Heart left ventricle (tissue), 16 donors: Measurements from ENCODE around the gene SLC25A4. TPM values are rescaled to one million over a fixed set of nuclear protein-coding genes. Genes with fewer than 3 reads are reported as not detected.

Source experiments
- ATAC-seq, 4 donors: fragments of 200-7000 bp; cut with Tn5 transposase; one replicate each; pipeline ENCODE4 v1.9.1; 2020 to 2022; ENCODE audit warnings: moderate library complexity in 4 of 4, mild to moderate bottlenecking in 3 of 4, moderate number of reproducible peaks in 1 of 4
- DNase-seq, 5 donors: peaks; one replicate each; pipeline ENCODE4 v3.0.0-alpha.2; 2020
- H3K27ac ChIP-seq, 12 donors: fragments of 200-600 bp; sonication (generic) in 4 of 12; one replicate each; pipeline versions ENCODE4 v1.5.0 to v1.8.0; 2016 to 2022; ENCODE audit warnings: mild to moderate bottlenecking in 2 of 12
- H3K27me3 ChIP-seq, 9 donors: fragments of 200-600 bp; sonication (generic) in 2 of 9; one replicate each; pipeline versions ENCODE4 v1.5.1 to v1.8.0; 2016 to 2022; ENCODE audit warnings: mild to moderate bottlenecking in 3 of 9
- H3K36me3 ChIP-seq, 9 donors: fragments of 200-600 bp; sonication (generic) in 2 of 9; one replicate each; pipeline versions ENCODE4 v1.5.0 to v1.8.0; 2018 to 2022; ENCODE audit warnings: mild to moderate bottlenecking in 2 of 9
- H3K4me1 ChIP-seq, 12 donors: fragments of 200-600 bp; sonication (generic) in 4 of 12; one replicate each; pipeline versions ENCODE4 v1.5.0 to v1.8.0; 2016 to 2022; ENCODE audit warnings: mild to moderate bottlenecking in 3 of 12
- H3K4me3 ChIP-seq, 12 donors: fragments of 200-600 bp; sonication (generic) in 4 of 12; one replicate each; pipeline versions ENCODE4 v1.5.0 to v1.8.0; 2017 to 2022; ENCODE audit warnings: mild to moderate bottlenecking in 9 of 12, moderate library complexity in 4 of 12
- H3K9me3 ChIP-seq, 12 donors: fragments of 200-600 bp; sonication (generic) in 4 of 12; one replicate each; pipeline versions ENCODE4 v1.5.0 to v1.8.0; 2016 to 2022; ENCODE audit warnings: mild to moderate bottlenecking in 1 of 12
- CTCF ChIP-seq, 12 donors: fragments of 200-600 bp; sonication (generic) in 4 of 12; IDR thresholded peaks; one replicate each; pipeline versions ENCODE4 v1.5.0 to v1.8.0; 2018 to 2022; ENCODE audit warnings: antibody characterized with exemption in 12 of 12, mild to moderate bottlenecking in 5 of 12
- POLR2A ChIP-seq, 2 donors: fragments of 450-650 bp; IDR thresholded peaks; one replicate each; pipeline ENCODE4 v1.6.1; 2017; ENCODE audit warnings: antibody characterized with exemption in 2 of 2, mild to moderate bottlenecking in 2 of 2, moderate library complexity in 2 of 2
- WGBS, 4 donors: extraction: QIAGEN DNeasy Blood & Tissue Kit in 2 of 4; methylation state at CpG; one replicate each; pipeline versions ENCODE4 v1.1.5 to v1.1.7; 2013 to 2018; 5-methylcytosine and 5-hydroxymethylcytosine counted together
- intact Hi-C, 10 donors: fragments of 100-400 bp; cut with DNase I; formaldehyde crosslinking; loops; one replicate each; pipeline versions ENCODE4 v1.11.1 to v1.14.2; 2022
- polyA plus RNA-seq, 2 donors: library from polyadenylated mRNA; stranded (reverse); fragments of 200-250 nt; gene quantifications; one replicate each; pipeline ENCODE4 v1.2.3, GENCODE V29; 2013
- total RNA-seq, 9 donors: library from RNA; depleted of rRNA in 2 of 9; stranded (reverse); fragments of >200 nt in 2 of 9; fragmentation: NEBNext Ultra II Directional in 3 of 9; extraction: Animal tissue kit (Norgen Biotek cat#: 25700) in 3 of 9; gene quantifications; one replicate each; pipeline versions ENCODE4 v1.1.0 to v1.2.4, GENCODE V29; 2016 to 2023
- donor health status: ischemic (EF 13 %, LVEDD 7.1; RV severe dilation, severe dysfunction).
- donor health status: healthy with polysubstance abuse.
- donor health status: DM: no; HTN: yes; CAD: no.
- donor health status: DM: no; HTN: no; CAD: no.
- donor health status: ischemic (EF 25% LVEDD 6.9; RV normal size, moderate dysfunction).
- donor health status: ischemic (EF 25% LVEDD 5.7; RV mildly dilated, moderate dysfunction).
- donor health status: healthy.
- donor health status: DM: yes; HTN: yes; CAD: no.
- donor health status: ischemic (EF 35%, LVEDD 5.7; RV mildly dilated, moderate dysfunction).
- donor health status: nonischemic (EF 11% LVEDD 7.7; RV severe dilation, severe dysfunction).
- donor health status: DM: yes; HTN: yes; CAD: no.
- donor health status: PGD.
- donor health status: ischemic (EF 29% LVEDD 5.4; RV normal size, mild dysfunction).
- donor health status: nonischemic (EF 23%, LVEDD 6.1; RV moderate dilation, normal function).

The SLC25A4 gene
- total and polyA plus RNA-seq, 11 donors: 878 to 2,214 (median 1,482) TPM

GRCh38 chr4:185145572-185145971, 2.5 kb downstream of the SLC25A4 start:
- peak overlapping the region; percentile 43 to 89 (median 74) for H3K4me3 ChIP-seq
- WGBS, 4 donors: 33 to 69% (median 49%) methylated on average over 10 to 13 of the region's 13 CpGs
- peak overlapping the region; percentile 77 to 97 (median 88) for H3K27ac ChIP-seq
- peak; percentile 69 to 87 (median 81) for DNase-seq
- H3K36me3 ChIP-seq: peaks cover 0 to 46% (median 20%) of the 10 kb centered on the region in 9 donors
- H3K27me3 ChIP-seq: peaks cover 0 to 15% (median 0%) of the 10 kb centered on the region in 9 donors
- peaks cover 0 to 53% (median 22%) of the 10 kb centered on the region in 12 donors for H3K4me1 ChIP-seq
- intact Hi-C loops: loop anchor here in 4 of 10 donors (5.0 to 10.0 kb wide), 2 partner anchors 37 to 321 kb away; partner anchors contain the start of gene ACSL1 (in 2 of the 4)
- no peak for TF ChIP-seq CTCF (IDR thresholded peaks at IDR 0.05)
- peak in 1 of 2 donors; percentile 53 for TF ChIP-seq POLR2A (IDR thresholded peaks at IDR 0.05)
- ATAC-seq: peak; percentile 25 to 59 (median 30)
- H3K9me3 ChIP-seq: no peaks in the 10 kb centered on the region

GRCh38 chr4:185149392-185149791, 6.3 kb downstream of the SLC25A4 start:
- WGBS, 4 donors: 54 to 80% (median 65%) methylated on average over 12 of the region's 12 CpGs
- H3K4me1 ChIP-seq: peaks cover 0 to 33% (median 10%) of the 10 kb centered on the region in 12 donors
- ATAC-seq (peak; percentile 15 to 44 (median 25)), DNase-seq (no peak)
- no peak for TF ChIP-seq CTCF (IDR thresholded peaks at IDR 0.05)
- no peak for TF ChIP-seq POLR2A (IDR thresholded peaks at IDR 0.05)
- no peak overlapping the region for H3K4me3 ChIP-seq
- peaks cover 0 to 55% (median 20%) of the 10 kb centered on the region in 9 donors for H3K36me3 ChIP-seq
- H3K9me3 ChIP-seq: no peaks in the 10 kb centered on the region
- intact Hi-C loops: loop anchor here in 4 of 10 donors (5.0 to 10.0 kb wide), 2 partner anchors 33 to 325 kb away; partner anchors contain the start of gene ACSL1 (in 2 of the 4)
- no peaks in the 10 kb centered on the region for H3K27me3 ChIP-seq
- H3K27ac ChIP-seq: peak overlapping the region in 4 of 12 donors; percentile 20 to 88 (median 57)

GRCh38 chr4:185151296-185151695, 8.2 kb downstream of the SLC25A4 start:
- H3K4me3 ChIP-seq: no peak overlapping the region
- no peak overlapping the region for H3K27ac ChIP-seq
- TF ChIP-seq POLR2A (IDR thresholded peaks at IDR 0.05): no peak
- no peak for TF ChIP-seq CTCF (IDR thresholded peaks at IDR 0.05)
- ATAC-seq (no peak), DNase-seq (no peak)
- intact Hi-C loops: no loop called here
- peaks cover 0 to 40% (median 18%) of the 10 kb centered on the region in 9 donors for H3K36me3 ChIP-seq
- H3K4me1 ChIP-seq: peaks cover 0 to 26% (median 7%) of the 10 kb centered on the region in 12 donors
- no peaks in the 10 kb centered on the region for H3K9me3 ChIP-seq
- H3K27me3 ChIP-seq: no peaks in the 10 kb centered on the region
- 85 to 97% (median 89%) methylated on average over 1 of the region's 1 CpG for WGBS, 4 donors

- no peaks in the 10 kb centered on the region for H3K27me3 ChIP-seq
- peaks cover 0 to 13% (median 0%) of the 10 kb centered on the region in 12 donors for H3K4me1 ChIP-seq
- H3K4me3 ChIP-seq: no peak overlapping the region
- TF ChIP-seq POLR2A (IDR thresholded peaks at IDR 0.05) (no peak), CTCF (IDR thresholded peaks at IDR 0.05) (no peak)
- WGBS, 4 donors: 43 to 55% (median 53%) methylated on average over 2 of the region's 2 CpGs
- H3K36me3 ChIP-seq: peaks cover 0 to 70% (median 52%) of the 10 kb centered on the region in 9 donors
- peak in 3 of 4 donors; percentile 20 to 33 (median 22) for ATAC-seq
- no peak for DNase-seq
- no peaks in the 10 kb centered on the region for H3K9me3 ChIP-seq
- intact Hi-C loops: no loop called here
- no peak overlapping the region for H3K27ac ChIP-seq
Observed at GRCh38 chr4:185165605-185166063, 22.6 kb downstream of the SLC25A4 start.
